GM21423 (cell line): ENCODE results near the gene TRIM3.

ENCODE experiments used
- ATAC-seq: cut with Tn5 transposase; IDR thresholded peaks from one replicate; pipeline ENCODE4 v1.9.1; 2021; ENCODE audit warnings: mild to moderate bottlenecking, moderate library complexity; ENCODE audit not compliant: unreplicated experiment

TRIM3 gene

GRCh38 chr11:6404342-6405051, 69.2 kb downstream of the TRIM3 start:
- no peak for ATAC-seq

- ATAC-seq, result no peak
Measured at GRCh38 chr11:6403539-6403938, 70.2 kb downstream of the TRIM3 start.

GRCh38 chr11:6402561-6402981, 71.2 kb downstream of the TRIM3 start:
- peak; percentile 93 for ATAC-seq

- ATAC-seq, result peak; percentile 26
Measured at GRCh38 chr11:6402061-6402470, 71.7 kb downstream of the TRIM3 start.

GRCh38 chr11:6401464-6401863, 72.3 kb downstream of the TRIM3 start:
- ATAC-seq, result no peak

GRCh38 chr11:6400431-6401345, 73.1 kb downstream of the TRIM3 start:
- no peak for ATAC-seq
